Activated CD8-positive, alpha-beta memory T cell treated with anti-CD3 and anti-CD28 coated beads, Interleukin-2, amount 50 U/mL, for 24 hours (primary cell): ENCODE measurements around the gene EPG5.

Experiments used
- DNase-seq: peaks from one replicate; pipeline ENCODE4 v3.0.0-alpha.2; 2020; ENCODE audit errors: extremely low read depth

The EPG5 gene

DNA sequence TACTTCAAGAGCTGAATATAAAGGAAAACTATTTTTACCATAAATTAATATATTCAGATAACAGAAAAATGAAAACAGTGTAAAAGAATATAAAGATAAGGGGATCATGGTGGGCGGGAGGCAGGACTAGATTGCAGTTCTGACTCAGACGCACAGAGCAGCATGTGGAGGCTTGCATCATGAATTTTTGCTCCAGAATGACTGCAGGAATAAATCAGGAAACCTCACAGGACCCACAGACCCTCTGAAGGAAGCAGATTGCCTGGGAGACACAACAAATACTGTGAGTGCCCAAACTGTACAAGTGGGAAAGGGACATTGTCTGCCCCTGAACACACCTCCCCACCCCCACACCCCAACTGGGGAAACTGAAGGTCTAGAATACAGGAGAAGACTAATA, 160.9 kb downstream of the EPG5 start:
- no peak for DNase-seq

DNA sequence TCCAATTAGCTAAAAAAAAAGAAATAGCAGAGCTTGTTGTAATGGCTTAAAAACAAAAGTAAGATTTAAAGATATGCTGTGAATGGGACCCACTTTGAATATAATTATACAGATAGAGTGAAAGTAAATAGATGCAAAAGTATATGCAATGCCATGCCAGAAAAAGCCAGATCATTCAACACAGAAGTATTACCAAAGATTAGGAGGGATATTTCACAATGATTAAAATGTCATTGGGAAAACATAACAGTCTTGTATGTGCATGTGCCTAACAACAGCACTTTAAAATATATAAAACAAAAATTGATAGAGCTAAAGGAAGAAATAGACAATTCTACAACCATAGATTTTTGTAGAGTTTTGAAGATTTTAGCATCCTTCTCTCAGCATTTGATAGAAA, 161.6 kb downstream of the EPG5 start:
- no peak for DNase-seq

DNA sequence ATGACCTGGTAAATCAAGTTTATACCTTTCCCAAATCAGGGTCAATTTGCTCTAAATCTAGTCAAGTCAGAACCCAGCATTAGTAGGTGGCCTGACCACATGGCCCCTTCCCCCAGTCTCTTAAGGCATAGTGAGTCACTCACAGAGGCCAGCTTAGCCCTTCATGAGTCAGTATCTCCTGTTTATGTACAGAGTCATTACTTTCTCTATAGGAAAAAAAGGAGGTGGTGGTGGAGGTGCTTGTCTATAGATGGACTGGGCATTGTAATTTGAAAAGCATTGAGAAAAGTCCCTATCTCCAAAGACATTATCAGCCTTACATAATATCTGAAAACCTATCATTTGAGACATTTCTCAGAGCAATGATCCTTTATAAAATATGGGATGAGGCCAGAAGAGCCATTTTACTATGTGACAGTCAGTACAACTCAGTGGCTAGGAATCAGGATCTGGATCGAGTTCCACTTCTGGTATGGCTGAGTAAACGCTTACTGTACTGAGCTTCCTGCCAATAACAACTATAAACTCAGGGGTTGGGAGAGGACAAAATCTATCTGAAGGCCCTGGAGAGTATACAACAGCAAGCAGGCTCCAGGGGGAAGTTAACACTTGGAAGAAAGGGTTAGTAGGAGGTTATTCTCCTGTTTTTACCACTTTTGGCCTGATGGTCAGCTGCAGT, 164.2 kb downstream of the EPG5 start:
- DNase-seq: no peak

DNA sequence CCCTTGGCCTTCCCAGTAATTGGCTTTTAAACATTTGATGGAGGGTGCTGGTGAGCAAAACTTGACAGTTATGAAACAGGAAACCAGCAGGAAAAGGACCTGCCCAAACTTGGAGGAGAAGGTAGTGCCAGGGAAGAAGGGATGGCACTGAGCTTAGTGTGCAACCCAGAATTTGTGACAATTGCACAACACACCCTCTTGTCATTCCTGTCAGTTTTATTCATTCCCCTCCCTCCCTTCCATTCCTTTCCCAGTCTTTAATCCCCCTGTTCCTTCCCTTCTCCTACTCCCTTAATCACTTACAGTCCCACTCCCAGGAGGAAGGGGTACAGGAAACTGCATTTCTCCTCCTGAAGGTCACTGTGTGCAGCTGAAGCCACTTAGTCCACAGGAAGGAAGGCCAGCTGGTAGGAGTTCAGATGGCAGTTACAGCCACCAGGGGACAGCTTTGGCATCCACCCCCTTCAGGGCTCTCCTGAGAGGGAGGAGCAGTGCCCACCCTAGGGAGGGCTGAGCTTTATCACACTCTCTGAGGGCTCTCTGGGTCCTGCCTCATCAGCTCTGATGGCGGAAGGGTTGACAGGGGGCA, 165.6 kb downstream of the EPG5 start:
- no peak for DNase-seq
